ENCODE measurements around the gene ADAMTSL2. TPM values are rescaled to one million over a fixed set of nuclear protein-coding genes. Genes with fewer than 3 reads are reported as not detected.

ADAMTSL2 gene
- total RNA-seq, 2 donors from 2014 or later, result 1.2 to 1.3 TPM

- intact Hi-C loops (cut with DNase I, micrococcal nuclease), result no loop called here
- no peak for DNase-seq
- ATAC-seq, result no peak
Observed at GRCh38 chr9:133526721-133527321, 7.7 kb upstream of the ADAMTSL2 start.

GRCh38 chr9:133527444-133527920 lies 7.0 kb upstream of the ADAMTSL2 start:
- intact Hi-C loops (cut with DNase I, micrococcal nuclease), result no loop called here
- peak in 1 of 2 donors; percentile 33 for DNase-seq
- no peak for ATAC-seq

DNA sequence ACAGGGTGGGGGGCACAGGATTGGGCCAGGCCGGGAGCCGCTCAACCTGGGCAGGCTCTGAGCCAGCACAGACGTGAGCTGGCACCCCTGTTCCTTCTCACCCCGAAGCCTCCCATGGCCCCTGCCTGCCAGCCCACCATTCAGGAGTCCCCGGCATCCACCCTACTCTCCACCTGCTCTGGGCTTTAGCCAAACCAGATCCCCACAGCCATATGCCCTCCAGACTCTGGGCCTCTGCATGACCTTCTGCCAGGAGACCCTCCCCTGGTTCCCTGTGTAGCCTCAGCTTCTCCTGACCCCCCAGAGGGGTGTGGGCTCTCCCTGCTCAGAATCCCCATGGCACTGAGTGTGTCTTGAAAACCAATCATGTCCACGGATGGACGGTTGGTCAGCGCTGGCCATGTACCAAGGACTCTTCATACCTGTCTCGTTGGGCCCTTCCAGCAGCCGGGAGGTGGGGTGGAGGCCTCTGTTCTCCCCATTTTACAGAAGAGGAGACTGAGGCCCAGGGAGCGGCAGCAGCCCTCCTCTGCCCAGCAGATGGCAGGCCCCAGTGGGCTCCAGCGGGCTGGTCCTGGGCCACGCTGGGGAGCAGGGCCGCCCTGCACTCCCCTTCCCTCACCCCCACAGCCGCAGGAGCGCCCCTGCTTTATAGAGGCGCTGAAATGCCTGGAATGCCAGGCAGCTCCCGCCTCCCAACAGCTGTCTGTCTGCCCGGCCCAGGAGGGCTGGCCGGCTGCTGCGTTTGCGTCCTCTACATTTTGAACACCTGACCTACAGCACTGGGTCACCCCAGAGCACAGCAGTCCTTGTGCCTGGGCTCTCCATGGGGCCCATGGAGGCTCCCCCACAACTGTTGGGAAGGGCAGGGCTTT lies 6.3 kb upstream of the ADAMTSL2 start:
- intact Hi-C loops (cut with DNase I, micrococcal nuclease), result no loop called here
- ATAC-seq, result no peak
- DNase-seq, result no peak

DNA sequence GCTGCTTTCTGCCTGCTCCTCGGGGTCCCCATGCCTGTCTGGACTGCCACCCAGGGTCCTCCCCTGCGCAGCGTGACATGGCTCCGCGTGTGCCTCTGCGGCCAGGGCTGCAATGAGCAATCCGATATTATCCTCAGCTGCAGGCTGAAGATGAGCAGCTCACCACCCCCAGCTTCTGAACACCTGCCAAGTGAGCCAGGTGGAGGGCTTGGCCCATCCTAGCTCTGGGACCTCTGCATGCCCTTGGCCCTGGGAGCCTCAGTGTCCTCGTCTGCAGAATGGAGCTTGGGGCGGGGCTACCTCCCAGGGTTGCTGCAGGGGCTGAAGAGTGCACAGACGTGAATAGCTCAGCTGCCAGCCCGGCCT lies 5.6 kb upstream of the ADAMTSL2 start:
- intact Hi-C loops (cut with DNase I, micrococcal nuclease), result no loop called here
- no peak for DNase-seq
- ATAC-seq, result no peak

- intact Hi-C loops (cut with DNase I, micrococcal nuclease), result no loop called here
- ATAC-seq, result no peak
- no peak for DNase-seq
Observed at GRCh38 chr9:133529457-133529856, 5.0 kb upstream of the ADAMTSL2 start.

DNA sequence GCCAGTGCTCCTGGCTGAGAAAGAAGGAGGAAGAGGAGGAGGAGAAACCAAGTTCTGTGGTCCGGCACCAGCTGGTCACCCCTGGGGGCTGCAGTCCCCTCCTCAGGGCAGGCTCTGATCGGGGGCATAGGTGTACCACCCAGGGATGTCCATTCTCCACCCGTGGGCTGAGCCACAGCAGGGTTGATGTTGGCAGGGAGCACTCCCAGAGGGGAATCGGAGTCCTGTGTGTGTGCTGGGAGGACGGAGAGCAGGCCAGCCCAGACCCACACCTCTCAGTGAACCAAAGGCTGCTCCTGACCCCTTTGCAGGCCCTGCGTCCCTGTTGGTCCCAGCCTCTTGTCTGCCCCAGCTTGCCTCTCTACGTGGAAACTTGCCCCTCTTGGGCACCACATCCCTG lies 4.6 kb upstream of the ADAMTSL2 start:
- DNase-seq, result no peak
- no peak for ATAC-seq
- intact Hi-C loops (cut with DNase I, micrococcal nuclease), result loop anchor here in 1 of 2 donors (5.0 kb wide), 1 partner anchor 197 kb away; no protein-coding TSS in a partner anchor

DNA sequence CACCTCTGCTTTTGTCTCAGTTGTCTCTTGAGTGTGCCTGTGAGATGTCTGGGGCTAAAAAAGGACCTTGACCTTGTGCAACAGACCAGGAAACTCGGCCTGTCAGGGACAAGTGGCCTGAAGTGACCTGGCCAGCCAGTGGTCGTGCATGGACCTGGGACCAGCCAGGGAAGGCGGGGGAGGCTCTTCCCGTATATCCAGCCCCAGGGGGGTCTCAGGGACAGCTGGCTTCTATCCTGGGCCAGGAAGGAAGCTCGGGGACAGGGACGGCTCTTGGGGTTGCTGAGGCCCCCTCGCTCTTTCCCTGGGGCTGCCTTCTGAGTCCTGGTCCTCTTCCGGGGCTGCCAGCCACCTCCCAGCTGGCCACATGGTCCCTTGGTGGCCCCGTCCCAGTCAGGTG lies 3.2 kb upstream of the ADAMTSL2 start:
- ATAC-seq, result no peak
- intact Hi-C loops (cut with DNase I, micrococcal nuclease), result loop anchor here in 1 of 2 donors (5.0 kb wide), 1 partner anchor 196 kb away; no protein-coding TSS in a partner anchor
- DNase-seq, result no peak

GRCh38 chr9:133532937-133533668 lies 1.4 kb upstream of the ADAMTSL2 start:
- intact Hi-C loops (cut with DNase I, micrococcal nuclease), result loop anchor here in 1 of 2 donors (5.0 kb wide), 1 partner anchor 194 kb away; no protein-coding TSS in a partner anchor
- peak; percentile 77 to 86 for DNase-seq
- peak; percentile 85 for ATAC-seq

GRCh38 chr9:133533857-133534256 lies 647 bp upstream of the ADAMTSL2 start:
- intact Hi-C loops (cut with DNase I, micrococcal nuclease), result loop anchor here in 1 of 2 donors (5.0 kb wide), 1 partner anchor 193 kb away; no protein-coding TSS in a partner anchor
- ATAC-seq, result no peak
- DNase-seq, result no peak

- no peak for DNase-seq
- ATAC-seq, result no peak
- intact Hi-C loops (cut with DNase I, micrococcal nuclease), result no loop called here
Observed at GRCh38 chr9:133535306-133535877, 888 bp downstream of the ADAMTSL2 start.

DNA sequence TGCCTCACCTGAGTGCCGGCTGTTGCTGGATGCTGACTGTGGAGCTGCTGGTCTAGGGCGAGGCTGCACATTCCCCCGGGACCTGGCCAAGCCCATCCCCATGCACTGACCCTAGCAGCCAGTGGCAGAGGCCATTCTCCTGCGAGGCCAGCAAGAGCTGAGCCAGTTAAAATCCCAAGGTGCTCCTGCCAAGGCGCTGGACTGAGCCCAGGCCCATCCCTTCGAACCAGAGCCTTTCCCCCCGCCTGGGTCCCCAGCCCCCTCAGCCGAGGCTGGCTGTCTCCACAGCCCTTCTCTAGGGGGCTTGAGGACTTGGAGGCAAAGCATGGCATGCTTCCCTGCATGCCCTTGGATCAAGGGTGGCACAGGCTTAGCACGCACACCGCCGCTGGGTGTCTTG lies 1.6 kb downstream of the ADAMTSL2 start:
- ATAC-seq (no peak), DNase-seq (no peak)
- intact Hi-C loops (cut with DNase I, micrococcal nuclease), result no loop called here

- DNase-seq (no peak), ATAC-seq (no peak)
- intact Hi-C loops (cut with DNase I, micrococcal nuclease), result no loop called here
Observed at GRCh38 chr9:133536536-133536935, 2.0 kb downstream of the ADAMTSL2 start.

- intact Hi-C loops (cut with DNase I, micrococcal nuclease), result no loop called here
- ATAC-seq (no peak), DNase-seq (no peak)
Observed at GRCh38 chr9:133537257-133537656, 2.8 kb downstream of the ADAMTSL2 start.

DNA sequence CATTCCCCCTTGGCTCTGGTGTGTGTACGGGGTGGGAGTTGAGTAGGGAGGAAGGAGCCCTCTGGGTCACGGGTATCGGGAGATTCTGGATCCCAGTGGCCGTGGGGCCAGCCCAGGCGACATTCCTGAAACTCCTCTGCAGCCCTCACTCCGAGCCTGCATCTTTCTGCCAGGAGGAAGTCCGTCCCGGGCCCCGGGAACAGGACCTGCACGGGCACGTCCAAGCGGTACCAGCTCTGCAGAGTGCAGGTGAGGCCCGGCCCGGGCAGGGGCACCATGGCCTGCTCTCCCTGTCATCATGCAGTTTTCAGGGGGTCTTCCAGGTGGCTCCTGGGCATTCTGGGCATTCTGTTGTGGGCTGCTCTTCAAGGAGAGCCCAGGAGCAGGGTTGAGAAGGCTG lies 3.7 kb downstream of the ADAMTSL2 start:
- intact Hi-C loops (cut with DNase I, micrococcal nuclease), result no loop called here
- DNase-seq (no peak), ATAC-seq (no peak)

DNA sequence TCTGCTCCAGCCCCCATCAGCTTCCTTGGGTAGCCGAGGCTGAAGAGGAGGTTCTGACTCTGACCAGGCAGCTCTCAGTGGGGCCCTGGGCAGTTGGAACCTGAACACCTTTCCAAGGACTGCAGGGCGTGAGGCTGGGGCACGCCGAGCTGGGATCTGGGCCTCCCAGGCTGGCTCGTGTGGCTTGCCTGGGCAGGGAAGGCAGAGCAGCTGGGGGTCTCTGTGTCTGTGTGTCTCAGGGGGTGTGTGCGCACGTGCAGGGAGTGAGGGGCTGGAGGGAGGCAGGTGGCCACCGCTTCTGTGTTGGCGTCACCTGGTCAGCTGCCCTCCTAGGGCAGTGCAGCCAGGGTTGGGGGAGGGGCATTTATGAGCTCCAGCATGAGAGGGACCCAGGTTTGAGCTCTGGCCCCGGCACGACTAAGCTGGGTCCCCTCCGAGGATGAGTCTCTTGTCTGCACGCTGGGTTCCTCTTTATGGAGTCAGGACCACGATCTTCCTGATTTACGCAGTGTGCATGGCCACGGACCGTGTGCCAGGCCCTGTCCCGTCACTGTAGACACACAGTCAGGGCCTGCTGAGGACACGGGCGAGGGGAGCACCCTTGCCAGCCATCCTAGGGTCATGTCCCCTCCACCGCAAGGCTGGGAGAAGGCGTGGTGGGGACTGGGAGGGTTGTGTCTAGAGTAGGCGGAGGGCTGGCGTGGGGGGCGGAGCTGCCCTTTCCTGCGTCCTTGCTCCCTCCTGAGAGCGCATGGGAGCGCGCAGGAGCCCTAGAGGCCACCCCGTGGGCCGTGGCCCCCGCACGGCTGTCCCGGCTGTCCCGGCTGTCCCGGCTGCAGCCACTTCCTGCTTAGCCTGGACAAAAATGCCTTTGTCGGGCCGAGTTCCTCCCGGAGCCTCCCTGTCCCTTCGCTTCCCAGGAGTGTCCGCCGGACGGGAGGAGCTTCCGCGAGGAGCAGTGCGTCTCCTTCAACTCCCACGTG lies 4.6 kb downstream of the ADAMTSL2 start:
- DNase-seq, result peak; percentile 50 to 74
- peak; percentile 83 for ATAC-seq
- intact Hi-C loops (cut with DNase I, micrococcal nuclease), result no loop called here

DNA sequence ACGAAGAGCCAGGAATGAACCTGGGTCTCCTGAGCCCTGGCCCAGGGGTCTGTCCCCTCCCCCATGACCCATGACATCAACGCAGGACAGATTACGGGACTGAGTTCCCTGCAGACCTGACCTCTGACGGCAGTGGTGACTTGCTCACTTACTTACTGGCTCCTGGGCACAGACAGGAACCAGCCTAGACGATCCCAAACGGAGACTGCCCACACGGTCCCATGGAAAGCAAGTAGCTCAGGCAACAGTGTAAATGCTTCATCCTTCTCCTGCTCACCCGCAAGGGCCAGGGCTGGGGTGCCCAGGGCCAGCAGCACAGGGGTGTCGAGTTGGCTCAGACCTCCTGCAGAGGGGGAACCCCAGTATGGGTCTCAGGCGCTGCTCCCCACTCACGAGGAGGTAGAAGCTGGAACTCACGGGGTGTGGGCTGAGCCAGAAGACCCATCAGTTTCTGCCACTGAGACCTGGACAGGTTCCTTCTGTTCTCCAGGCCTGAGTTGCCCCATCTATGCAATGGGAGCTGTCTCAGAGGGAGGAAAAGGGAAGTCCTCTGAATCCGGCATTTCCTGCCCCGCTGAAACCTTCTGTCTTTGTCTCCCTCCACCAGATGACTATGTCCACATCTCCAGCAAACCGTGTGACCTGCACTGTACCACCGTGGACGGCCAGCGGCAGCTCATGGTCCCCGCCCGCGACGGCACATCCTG lies 5.6 kb downstream of the ADAMTSL2 start:
- no peak for ATAC-seq
- DNase-seq, result no peak
- intact Hi-C loops (cut with DNase I, micrococcal nuclease), result no loop called here

DNA sequence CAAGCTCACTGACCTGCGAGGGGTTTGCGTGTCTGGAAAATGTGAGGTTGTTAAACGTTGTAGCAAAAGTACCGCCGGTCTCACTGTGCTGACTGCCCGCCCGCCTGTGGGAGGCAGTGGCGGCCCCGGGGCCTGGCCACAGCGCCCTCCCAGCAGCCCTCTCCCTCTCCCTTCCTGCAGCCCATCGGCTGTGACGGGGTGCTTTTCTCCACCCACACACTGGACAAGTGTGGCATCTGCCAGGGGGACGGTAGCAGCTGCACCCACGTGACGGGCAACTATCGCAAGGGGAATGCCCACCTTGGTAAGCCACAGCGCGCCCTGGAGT lies 6.2 kb downstream of the ADAMTSL2 start:
- intact Hi-C loops (cut with DNase I, micrococcal nuclease), result no loop called here
- DNase-seq (no peak), ATAC-seq (no peak)

GRCh38 chr9:133542002-133542401 lies 7.5 kb downstream of the ADAMTSL2 start:
- peak; percentile 53 for ATAC-seq
- DNase-seq, result peak; percentile 31 to 49
- intact Hi-C loops (cut with DNase I, micrococcal nuclease), result no loop called here

All from left colon (tissue), 2 donors.